GM12891 (cell line): ENCODE results near the gene HPF1.

Experiments
- POLR2A ChIP-seq: IDR thresholded peaks from 2 replicates; pipeline ENCODE4 v1.6.1; 2011; ENCODE audit warnings: low read depth, low read length, control low read depth
- POLR2AphosphoS5 ChIP-seq: IDR thresholded peaks from 2 replicates; pipeline ENCODE4 v1.6.1; 2011; ENCODE audit warnings: low read depth, low read length, control low read depth
- SPI1 ChIP-seq: IDR thresholded peaks from 2 replicates; pipeline ENCODE4 v1.6.1; 2011; ENCODE audit warnings: low read depth, low read length, control low read depth
- TAF1 ChIP-seq: IDR thresholded peaks from 2 replicates; pipeline ENCODE4 v1.6.1; 2011; ENCODE audit warnings: low read depth, low read length, control low read depth

- TF ChIP-seq POLR2AphosphoS5: no peak
- no peak for TF ChIP-seq POLR2A
- TF ChIP-seq TAF1: no peak
- TF ChIP-seq SPI1: no peak
Observed at GRCh38 chr4:169715826-169716225, 41.9 kb downstream of the HPF1 start.
